Measurements from ENCODE around the gene PCYT2. TPM values are rescaled to one million over a fixed set of nuclear protein-coding genes. Genes with fewer than 3 reads are reported as not detected.
A peak's percentile ranks its signal among the peaks of the same experiment; 100 is the strongest.

The PCYT2 gene
- polyA plus RNA-seq, 1 donor (not counting 4 experiments of a cell fraction or from before 2014, with no cell fraction given) = 38.1 TPM

DNA sequence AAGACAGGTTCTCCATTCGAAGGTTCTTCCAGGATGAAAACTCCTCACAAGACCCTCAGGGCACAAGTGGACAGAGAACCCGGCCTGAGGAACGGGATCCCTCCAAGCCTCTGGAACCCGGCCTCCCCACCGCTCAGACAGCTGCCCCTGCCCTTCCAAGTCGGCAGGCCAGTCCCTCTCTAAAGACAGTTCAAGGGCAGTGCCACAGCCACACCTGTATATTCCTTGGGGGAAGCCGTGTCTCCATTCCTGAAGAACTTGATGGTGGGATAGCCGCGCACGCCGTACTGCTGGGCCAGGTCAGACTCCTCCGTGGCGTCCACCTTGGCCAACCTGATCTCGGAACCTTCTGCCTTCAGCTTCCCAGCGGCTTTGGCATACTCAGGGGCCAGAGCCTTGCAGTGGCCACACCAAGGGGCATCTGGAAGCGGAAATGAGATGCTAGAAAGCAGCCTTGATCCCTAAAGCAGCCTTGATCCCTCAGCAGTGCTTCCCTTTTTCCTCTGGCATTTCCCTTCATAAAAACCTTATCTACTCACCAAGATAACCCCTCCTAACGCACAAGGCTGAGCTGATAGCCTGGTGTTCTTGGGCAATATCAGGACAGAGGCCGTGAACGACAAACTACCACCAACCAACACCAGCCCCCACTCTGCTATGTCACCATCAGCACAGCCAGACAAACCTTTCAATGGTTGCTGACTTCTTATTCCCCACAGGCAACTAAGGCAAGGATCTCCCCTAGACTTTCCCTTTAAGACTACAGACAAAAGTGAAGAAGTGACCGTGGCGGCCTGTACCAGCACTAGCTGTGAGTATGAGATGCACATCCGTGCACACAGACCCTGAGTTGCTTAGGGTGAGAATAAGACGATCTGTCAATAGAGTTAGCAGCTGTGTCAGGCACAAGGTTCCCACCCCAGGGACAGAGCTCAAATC lies 52.0 kb downstream of the PCYT2 start:
- H3K27ac ChIP-seq (ENCODE audit: control insufficient read depth, insufficient read depth, low read length) = peak overlapping the region; percentile 70
- dilution Hi-C loops (cut with MboI; ENCODE audit: extremely low pct_ligation_motif_present, low sequenced_read_pairs) = no loop called here
- DNase-seq (ENCODE audit: low read depth, low spot score) (no peak), FAIRE-seq (no peak)
- H3K4me2 ChIP-seq (ENCODE audit: control insufficient read depth, extremely low read depth, insufficient read depth, low read depth, low read length) = peak overlapping the region; percentile 98
- no peak for TF ChIP-seq EZH2 (IDR thresholded peaks at IDR 0.05; ENCODE audit: low read length)
- TF ChIP-seq, protein P1, sequence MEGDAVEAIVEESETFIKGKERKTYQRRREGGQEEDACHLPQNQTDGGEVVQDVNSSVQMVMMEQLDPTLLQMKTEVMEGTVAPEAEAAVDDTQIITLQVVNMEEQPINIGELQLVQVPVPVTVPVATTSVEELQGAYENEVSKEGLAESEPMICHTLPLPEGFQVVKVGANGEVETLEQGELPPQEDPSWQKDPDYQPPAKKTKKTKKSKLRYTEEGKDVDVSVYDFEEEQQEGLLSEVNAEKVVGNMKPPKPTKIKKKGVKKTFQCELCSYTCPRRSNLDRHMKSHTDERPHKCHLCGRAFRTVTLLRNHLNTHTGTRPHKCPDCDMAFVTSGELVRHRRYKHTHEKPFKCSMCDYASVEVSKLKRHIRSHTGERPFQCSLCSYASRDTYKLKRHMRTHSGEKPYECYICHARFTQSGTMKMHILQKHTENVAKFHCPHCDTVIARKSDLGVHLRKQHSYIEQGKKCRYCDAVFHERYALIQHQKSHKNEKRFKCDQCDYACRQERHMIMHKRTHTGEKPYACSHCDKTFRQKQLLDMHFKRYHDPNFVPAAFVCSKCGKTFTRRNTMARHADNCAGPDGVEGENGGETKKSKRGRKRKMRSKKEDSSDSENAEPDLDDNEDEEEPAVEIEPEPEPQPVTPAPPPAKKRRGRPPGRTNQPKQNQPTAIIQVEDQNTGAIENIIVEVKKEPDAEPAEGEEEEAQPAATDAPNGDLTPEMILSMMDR (optimal IDR thresholded peaks at IDR 0.05 in 1 of 3, IDR thresholded peaks at IDR 0.05 in 1 of 3, conservative IDR thresholded peaks at IDR 0.05 in 1 of 3; ENCODE audit: extremely low read depth in 1 of 3, insufficient read depth in 2 of 3, low read length in 3 of 3) = no peak
- H3K27me3 ChIP-seq (ENCODE audit: control insufficient read depth, extremely low read depth, insufficient read depth, low read length) = no peaks in the 10 kb centered on the region
- peaks cover 85% of the 10 kb centered on the region for H3K79me2 ChIP-seq (ENCODE audit: control insufficient read depth, insufficient read depth, low read length)
- H3K4me1 ChIP-seq (ENCODE audit: control insufficient read depth, extremely low read depth, insufficient read depth, low read length) = peaks cover 63% of the 10 kb centered on the region
- H2AFZ ChIP-seq (ENCODE audit: control insufficient read depth, low read length) = no peak overlapping the region
- H3K36me3 ChIP-seq (ENCODE audit: control insufficient read depth in 2 of 2, extremely low read depth in 1 of 2, insufficient read depth in 2 of 2, low read length in 2 of 2) = peaks cover 26 to 46% of the 10 kb centered on the region in 2 experiments
- H3K9me1 ChIP-seq (ENCODE audit: control insufficient read depth, extremely low read depth, insufficient read depth, low read length) = peaks cover 4% of the 10 kb centered on the region
- H3K4me3 ChIP-seq (ENCODE audit: control insufficient read depth in 2 of 3, extremely low read depth in 1 of 3, insufficient read depth in 2 of 3, low read depth in 1 of 3, low read length in 3 of 3) = peak overlapping the region; percentile 82 to 98 (median 96)
- H3K9me3 ChIP-seq (ENCODE audit: control insufficient read depth, low read depth, low read length) = no peaks in the 10 kb centered on the region
- peak overlapping the region; percentile 96 for H3K9ac ChIP-seq (ENCODE audit: control insufficient read depth, extremely low read depth, insufficient read depth, low read length)
- H4K20me1 ChIP-seq (ENCODE audit: control insufficient read depth, extremely low read depth, insufficient read depth, low read length) = peaks cover 21% of the 10 kb centered on the region

DNA sequence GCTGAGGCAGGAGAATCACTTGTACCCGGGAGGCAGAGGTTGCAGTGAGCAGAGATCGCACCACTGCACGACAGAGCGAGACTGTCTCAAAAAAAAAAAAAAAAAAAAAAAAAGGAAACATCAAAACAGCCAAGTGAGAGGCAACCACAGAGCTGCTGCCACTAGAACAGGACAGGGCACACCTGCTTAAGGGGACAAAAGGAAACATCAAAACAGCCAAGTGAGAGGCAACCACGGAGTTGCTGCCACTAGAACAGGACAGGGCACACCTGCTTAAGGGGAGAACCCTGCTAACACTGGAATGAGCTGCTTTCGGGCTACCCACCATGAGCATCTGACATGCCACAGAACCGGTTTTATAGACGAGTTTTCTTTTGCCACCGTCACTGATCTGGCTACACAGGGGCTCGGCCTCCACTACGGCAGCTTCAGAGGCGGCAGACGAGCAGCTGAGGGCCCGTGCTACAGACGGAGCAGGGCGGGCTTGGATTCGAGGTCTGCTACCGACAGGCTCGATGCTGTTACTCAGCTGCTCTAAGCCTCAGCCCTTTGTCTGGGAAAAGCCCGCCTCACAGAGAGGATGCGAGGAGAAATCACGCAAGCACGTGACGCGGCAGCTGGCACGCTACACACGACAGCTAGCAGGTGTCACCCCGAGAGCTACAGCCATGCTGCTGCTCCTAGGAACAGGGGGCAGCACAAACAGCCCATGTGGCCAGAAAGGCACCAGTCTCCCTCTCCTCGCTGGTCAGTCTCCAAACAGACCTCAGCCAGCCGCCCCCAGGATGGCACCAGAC lies 52.8 kb downstream of the PCYT2 start:
- TF ChIP-seq, protein P1 (optimal IDR thresholded peaks at IDR 0.05 in 1 of 3, IDR thresholded peaks at IDR 0.05 in 1 of 3, conservative IDR thresholded peaks at IDR 0.05 in 1 of 3; ENCODE audit: extremely low read depth in 1 of 3, insufficient read depth in 2 of 3, low read length in 3 of 3) = no peak
- TF ChIP-seq EZH2 (IDR thresholded peaks at IDR 0.05; ENCODE audit: low read length) = no peak
- peak overlapping the region; percentile 98 for H3K4me2 ChIP-seq (ENCODE audit: control insufficient read depth, extremely low read depth, insufficient read depth, low read depth, low read length)
- peaks cover 20% of the 10 kb centered on the region for H4K20me1 ChIP-seq (ENCODE audit: control insufficient read depth, extremely low read depth, insufficient read depth, low read length)
- H3K4me3 ChIP-seq (ENCODE audit: control insufficient read depth in 2 of 3, extremely low read depth in 1 of 3, insufficient read depth in 2 of 3, low read depth in 1 of 3, low read length in 3 of 3) = peak overlapping the region; percentile 82 to 98 (median 96)
- H3K9ac ChIP-seq (ENCODE audit: control insufficient read depth, extremely low read depth, insufficient read depth, low read length) = peak overlapping the region; percentile 96
- peaks cover 85% of the 10 kb centered on the region for H3K79me2 ChIP-seq (ENCODE audit: control insufficient read depth, insufficient read depth, low read length)
- no peaks in the 10 kb centered on the region for H3K27me3 ChIP-seq (ENCODE audit: control insufficient read depth, extremely low read depth, insufficient read depth, low read length)
- peaks cover 30 to 46% of the 10 kb centered on the region in 2 experiments for H3K36me3 ChIP-seq (ENCODE audit: control insufficient read depth in 2 of 2, extremely low read depth in 1 of 2, insufficient read depth in 2 of 2, low read length in 2 of 2)
- no peak overlapping the region for H2AFZ ChIP-seq (ENCODE audit: control insufficient read depth, low read length)
- no peak overlapping the region for H3K27ac ChIP-seq (ENCODE audit: control insufficient read depth, insufficient read depth, low read length)
- H3K9me1 ChIP-seq (ENCODE audit: control insufficient read depth, extremely low read depth, insufficient read depth, low read length) = peaks cover 2% of the 10 kb centered on the region
- H3K4me1 ChIP-seq (ENCODE audit: control insufficient read depth, extremely low read depth, insufficient read depth, low read length) = peaks cover 61% of the 10 kb centered on the region
- DNase-seq (ENCODE audit: low read depth, low spot score) = no peak
- dilution Hi-C loops (cut with MboI; ENCODE audit: extremely low pct_ligation_motif_present, low sequenced_read_pairs) = no loop called here
- no peak for FAIRE-seq
- no peaks in the 10 kb centered on the region for H3K9me3 ChIP-seq (ENCODE audit: control insufficient read depth, low read depth, low read length)

All from keratinocyte (primary cell).